K562 (cell line): Measurements from ENCODE around the gene KDF1. TPM values are rescaled to one million over a fixed set of nuclear protein-coding genes. Genes with fewer than 3 reads are reported as not detected.

Experiments
- ARID1B ChIP-seq: fragments of 450-650 bp; IDR thresholded peaks from 2 replicates; pipeline ENCODE4 v1.6.1; 2016; ENCODE audit warnings: antibody characterized with exemption, mild to moderate bottlenecking, inconsistent platforms
- CBFA2T2 ChIP-seq: fragments of 450-650 bp; conservative IDR thresholded peaks from 2 replicates; pipeline ENCODE4 v1.6.1; 2017; ENCODE audit warnings: mild to moderate bottlenecking
- HDAC3 ChIP-seq: fragments of 450-650 bp; IDR thresholded peaks from 2 replicates; pipeline ENCODE4 v1.6.1; 2018; ENCODE audit warnings: borderline replicate concordance, mild to moderate bottlenecking, moderate library complexity; ENCODE audit not compliant: partially characterized antibody
- MTA2 ChIP-seq: fragments of 450-650 bp; IDR thresholded peaks from 2 replicates; pipeline ENCODE4 v1.6.1; 2016; ENCODE audit warnings: low read depth
- PCBP1 ChIP-seq: fragments of 200-400 bp; formaldehyde crosslinking; IDR thresholded peaks from 2 replicates; pipeline ENCODE4 v1.6.1; 2018; ENCODE audit warnings: mild to moderate bottlenecking, low read depth, low read length; ENCODE audit not compliant: poor library complexity, severe bottlenecking
- PML ChIP-seq: IDR thresholded peaks from 2 replicates; pipeline ENCODE4 v1.6.1; 2012; ENCODE audit warnings: low read length, inconsistent platforms
- STAT5A ChIP-seq: IDR thresholded peaks from 2 replicates; pipeline ENCODE4 v1.6.1; 2012; ENCODE audit warnings: low read length, inconsistent platforms, borderline replicate concordance
- TCF3 ChIP-seq: sonication (generic); formaldehyde crosslinking; IDR thresholded peaks from 2 replicates; pipeline ENCODE4 v1.4.0; 2020; ENCODE audit warnings: mild to moderate bottlenecking, missing genetic modification reagents
- polyA plus RNA-seq, 8 experiments: library from polyadenylated mRNA; depleted of rRNA in 4 of 8; stranded (reverse) in 5 of 8; unstranded in 3 of 8; fragments of >200 nt; fragmentation: Nextera tagmentation in 2 of 8; fragmentation: Illumina TruSeq in 1 of 8; extraction: Ambion mirVana in 2 of 8; extraction: Trizol in 1 of 8; gene quantifications; 2 replicates each; pipeline versions ENCODE4 v1.2.1 to v1.2.3, GENCODE V29; 2011 to 2014; ENCODE audit warnings: inconsistent platforms in 1 of 8, missing spikeins in 1 of 8
- total RNA-seq, 7 experiments: library from RNA; depleted of rRNA in 6 of 7; stranded (reverse); fragments of >200 nt in 6 of 7; fragmentation: Illumina TruSeq in 2 of 7; extraction: Trizol in 2 of 7; gene quantifications; 2 replicates each; pipeline versions ENCODE4 v1.2.1 to v1.2.3, GENCODE V29; 2011 to 2021; ENCODE audit warnings: low replicate concordance in 1 of 7
- TF ChIP-seq, protein P1 (sequence below): fragments of 200-800 bp; sonication (Bioruptor generic); IDR thresholded peaks from 2 replicates; pipeline ENCODE4 v1.6.1; 2017; ENCODE audit warnings: missing genetic modification characterization, missing compliant biosample characterization
- TF ChIP-seq, protein P2 (sequence below), 3 experiments: fragments of 200-800 bp in 1 of 3; fragments of 250-450 bp in 1 of 3; fragments of 450-650 bp in 1 of 3; sonication (Bioruptor Pico) in 1 of 3; sonication (Bioruptor generic) in 1 of 3; formaldehyde crosslinking in 1 of 3; IDR thresholded peaks; 2 replicates each; pipeline versions ENCODE4 v1.6.1 to v1.8.0; 2016 to 2022; ENCODE audit warnings: mild to moderate bottlenecking in 2 of 3, missing genetic modification characterization in 2 of 3, missing compliant biosample characterization in 1 of 3, moderate library complexity in 1 of 3

The KDF1 gene
- total and polyA plus RNA-seq, 9 of the 15 experiments (the other 6 are each of a cell fraction or from before 2014, with no cell fraction given): 0.38 to 1.9 (median 0.83) TPM

DNA sequence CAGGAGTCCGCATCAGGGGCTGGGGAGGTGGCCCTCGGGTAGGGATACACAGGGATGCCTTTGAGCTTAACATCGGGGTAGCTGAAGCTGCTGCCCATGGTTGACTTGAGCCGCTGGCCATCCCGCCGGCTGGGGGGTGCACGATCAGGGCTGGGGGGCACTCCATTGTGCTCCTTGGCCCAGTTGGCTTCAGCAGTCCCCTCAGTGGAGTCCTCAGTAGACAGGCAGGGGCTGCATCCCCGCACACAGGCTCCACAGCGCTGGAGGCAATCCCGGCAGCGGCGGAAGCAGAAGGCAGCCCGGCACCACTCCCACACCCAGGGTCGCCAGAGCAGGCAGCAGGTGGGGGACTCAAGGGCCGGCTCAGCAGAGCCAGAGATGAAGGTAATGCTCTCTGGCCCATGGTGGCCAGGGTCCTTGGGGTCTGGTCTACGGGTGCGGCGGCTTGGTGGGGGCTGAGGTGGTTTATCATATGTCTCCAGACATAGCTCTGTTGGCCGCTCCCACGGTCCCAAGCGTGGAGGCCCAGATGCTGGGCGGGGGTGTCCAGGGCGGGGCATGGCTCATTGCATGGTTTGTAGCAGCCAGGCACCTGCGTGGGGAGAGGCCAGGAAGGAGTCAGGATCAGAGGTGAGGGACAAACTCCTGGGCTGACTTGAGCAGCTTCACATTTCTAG is 8.3 kb downstream of the KDF1 start (continued):
- TF ChIP-seq, protein P1, sequence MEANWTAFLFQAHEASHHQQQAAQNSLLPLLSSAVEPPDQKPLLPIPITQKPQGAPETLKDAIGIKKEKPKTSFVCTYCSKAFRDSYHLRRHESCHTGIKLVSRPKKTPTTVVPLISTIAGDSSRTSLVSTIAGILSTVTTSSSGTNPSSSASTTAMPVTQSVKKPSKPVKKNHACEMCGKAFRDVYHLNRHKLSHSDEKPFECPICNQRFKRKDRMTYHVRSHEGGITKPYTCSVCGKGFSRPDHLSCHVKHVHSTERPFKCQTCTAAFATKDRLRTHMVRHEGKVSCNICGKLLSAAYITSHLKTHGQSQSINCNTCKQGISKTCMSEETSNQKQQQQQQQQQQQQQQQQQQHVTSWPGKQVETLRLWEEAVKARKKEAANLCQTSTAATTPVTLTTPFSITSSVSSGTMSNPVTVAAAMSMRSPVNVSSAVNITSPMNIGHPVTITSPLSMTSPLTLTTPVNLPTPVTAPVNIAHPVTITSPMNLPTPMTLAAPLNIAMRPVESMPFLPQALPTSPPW (CRISPR knock-in tag): peak; percentile 58
- TF ChIP-seq HDAC3: no peak
- peak; percentile 43; the same call in 1 of the 2 replicates for TF ChIP-seq STAT5A
- peak; percentile 82 for TF ChIP-seq TCF3 (CRISPR knock-in tag)
- TF ChIP-seq PCBP1: peak; percentile 57
- TF ChIP-seq PML: peak; percentile 29; the same call in 1 of the 2 replicates
- TF ChIP-seq MTA2: peak; percentile 45; the same call in 1 of the 2 replicates
- peak; percentile 78 for TF ChIP-seq ARID1B
- TF ChIP-seq, protein P2, sequence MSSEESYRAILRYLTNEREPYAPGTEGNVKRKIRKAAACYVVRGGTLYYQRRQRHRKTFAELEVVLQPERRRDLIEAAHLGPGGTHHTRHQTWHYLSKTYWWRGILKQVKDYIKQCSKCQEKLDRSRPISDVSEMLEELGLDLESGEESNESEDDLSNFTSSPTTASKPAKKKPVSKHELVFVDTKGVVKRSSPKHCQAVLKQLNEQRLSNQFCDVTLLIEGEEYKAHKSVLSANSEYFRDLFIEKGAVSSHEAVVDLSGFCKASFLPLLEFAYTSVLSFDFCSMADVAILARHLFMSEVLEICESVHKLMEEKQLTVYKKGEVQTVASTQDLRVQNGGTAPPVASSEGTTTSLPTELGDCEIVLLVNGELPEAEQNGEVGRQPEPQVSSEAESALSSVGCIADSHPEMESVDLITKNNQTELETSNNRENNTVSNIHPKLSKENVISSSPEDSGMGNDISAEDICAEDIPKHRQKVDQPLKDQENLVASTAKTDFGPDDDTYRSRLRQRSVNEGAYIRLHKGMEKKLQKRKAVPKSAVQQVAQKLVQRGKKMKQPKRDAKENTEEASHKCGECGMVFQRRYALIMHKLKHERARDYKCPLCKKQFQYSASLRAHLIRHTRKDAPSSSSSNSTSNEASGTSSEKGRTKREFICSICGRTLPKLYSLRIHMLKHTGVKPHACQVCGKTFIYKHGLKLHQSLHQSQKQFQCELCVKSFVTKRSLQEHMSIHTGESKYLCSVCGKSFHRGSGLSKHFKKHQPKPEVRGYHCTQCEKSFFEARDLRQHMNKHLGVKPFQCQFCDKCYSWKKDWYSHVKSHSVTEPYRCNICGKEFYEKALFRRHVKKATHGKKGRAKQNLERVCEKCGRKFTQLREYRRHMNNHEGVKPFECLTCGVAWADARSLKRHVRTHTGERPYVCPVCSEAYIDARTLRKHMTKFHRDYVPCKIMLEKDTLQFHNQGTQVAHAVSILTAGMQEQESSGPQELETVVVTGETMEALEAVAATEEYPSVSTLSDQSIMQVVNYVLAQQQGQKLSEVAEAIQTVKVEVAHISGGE (CRISPR knock-in tag; IDR thresholded peaks at IDR 0.05): no peak
- peak; percentile 73 for TF ChIP-seq CBFA2T2
